UCSD-AML1 (cell line): ENCODE results near the gene ZNF280C.
"Not testable (repeated sequence)": the region's sequence is repeated elsewhere in the genome, so short reads cannot be mapped to it uniquely, and the experiment has no call there.

Experiments
- DNase-seq: peaks from one replicate; lab custom pipeline; 2025; ENCODE audit not compliant: unreplicated experiment; lab: John Stamatoyannopoulos, UW

Gene ZNF280C

DNA sequence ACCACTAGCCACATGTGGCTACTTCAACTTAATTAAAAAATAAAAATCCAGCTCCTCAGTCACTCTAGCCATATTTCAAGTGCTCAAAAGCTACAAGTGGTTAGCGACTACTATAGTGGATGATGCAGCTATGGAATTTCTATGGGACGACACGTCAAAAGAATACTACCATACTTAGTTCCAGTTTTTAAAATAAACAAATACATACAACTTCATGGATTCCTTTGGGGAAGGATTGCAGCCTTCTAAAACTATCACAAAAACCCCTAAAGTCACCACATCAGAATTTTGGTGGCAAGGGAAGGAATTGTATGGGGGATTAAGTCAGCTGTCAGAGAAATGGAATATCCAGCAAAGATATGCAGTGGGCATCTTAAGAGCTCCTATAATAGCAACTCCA lies 6.5 kb downstream of the ZNF280C start:
- DNase-seq = no peak

DNA sequence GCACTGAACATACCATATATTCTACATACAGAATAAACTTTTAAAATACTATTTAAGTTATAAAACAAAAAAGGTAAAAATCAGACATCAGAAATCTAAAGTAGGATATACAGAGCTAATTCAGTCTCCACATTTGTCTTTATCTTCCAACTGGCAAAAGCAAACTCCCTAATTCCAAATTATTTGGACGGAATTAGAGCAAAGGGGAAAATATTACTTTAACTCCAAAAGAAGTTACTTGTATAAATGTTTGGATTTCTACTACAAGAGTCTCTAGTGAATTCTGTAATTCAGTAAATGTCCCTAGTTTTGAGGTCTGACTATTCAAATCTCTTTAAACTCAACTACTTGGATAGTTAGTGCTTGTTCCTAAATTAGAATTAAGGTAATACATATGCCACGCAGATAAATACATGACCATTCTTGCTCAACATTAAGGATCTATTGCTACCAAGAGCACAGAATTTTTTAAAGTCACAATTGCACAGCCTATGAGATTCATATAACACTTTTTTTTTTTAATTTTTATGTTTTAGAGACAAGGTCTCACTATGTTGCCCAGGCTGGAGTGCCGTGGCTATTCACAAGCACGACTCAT lies 7.3 kb downstream of the ZNF280C start:
- no peak for DNase-seq

DNA sequence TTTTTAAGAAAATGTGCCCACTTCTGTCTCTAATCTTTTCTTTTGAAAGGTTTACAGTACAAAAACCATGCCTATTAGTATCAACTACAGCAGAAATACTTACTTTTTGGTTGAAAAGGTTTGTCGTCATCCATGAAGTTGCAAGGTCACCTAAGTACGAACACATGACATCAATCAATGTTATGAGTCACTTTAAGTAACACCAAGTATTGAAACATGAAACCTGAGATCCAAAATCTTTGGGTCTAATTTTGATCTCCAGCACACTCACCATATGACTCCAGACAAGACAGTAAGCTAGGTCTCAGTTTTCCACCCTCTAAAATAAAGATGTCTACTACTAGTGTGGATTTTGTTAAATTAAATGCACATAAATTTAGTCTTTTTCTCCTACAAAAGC lies 8.4 kb downstream of the ZNF280C start:
- no peak for DNase-seq

DNA sequence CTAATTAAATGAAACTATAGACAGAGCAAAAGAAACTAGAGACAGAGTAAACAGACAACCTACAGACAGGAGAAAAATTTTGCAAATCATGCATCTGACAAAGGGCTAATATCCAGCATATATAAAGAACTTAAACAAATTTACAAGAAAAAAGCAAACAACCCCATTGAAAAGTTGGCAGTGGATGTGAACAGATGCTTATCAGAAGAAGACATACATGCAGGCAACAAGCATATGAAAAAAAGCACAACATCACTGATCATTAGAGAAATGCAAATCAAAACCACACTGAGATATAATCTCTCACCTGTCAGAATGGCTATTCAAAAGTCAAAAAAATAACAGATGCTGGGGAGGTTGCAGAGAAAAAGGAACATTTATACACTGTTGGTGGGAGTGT lies 14.8 kb downstream of the ZNF280C start:
- DNase-seq = no peak

DNA sequence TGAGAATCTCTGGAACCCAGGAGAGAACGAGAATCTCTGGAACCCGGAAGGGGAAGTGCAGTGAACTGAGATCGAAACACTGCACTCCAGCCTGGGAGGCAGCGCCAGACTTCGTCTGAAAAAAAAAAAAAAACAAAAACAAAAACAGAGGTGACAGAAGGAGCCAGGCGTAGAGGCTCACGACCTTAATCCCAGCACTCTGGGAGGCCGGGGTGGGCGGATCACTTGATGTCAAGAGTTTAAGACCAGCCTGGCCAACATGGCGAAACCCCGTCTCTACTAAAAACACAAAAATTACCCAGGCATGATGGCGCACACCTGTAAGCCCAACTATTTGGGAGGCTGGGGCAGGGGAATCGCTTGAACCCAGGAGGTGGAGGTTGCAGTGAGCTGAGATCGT lies 17.0 kb downstream of the ZNF280C start:
- no peak for DNase-seq

DNA sequence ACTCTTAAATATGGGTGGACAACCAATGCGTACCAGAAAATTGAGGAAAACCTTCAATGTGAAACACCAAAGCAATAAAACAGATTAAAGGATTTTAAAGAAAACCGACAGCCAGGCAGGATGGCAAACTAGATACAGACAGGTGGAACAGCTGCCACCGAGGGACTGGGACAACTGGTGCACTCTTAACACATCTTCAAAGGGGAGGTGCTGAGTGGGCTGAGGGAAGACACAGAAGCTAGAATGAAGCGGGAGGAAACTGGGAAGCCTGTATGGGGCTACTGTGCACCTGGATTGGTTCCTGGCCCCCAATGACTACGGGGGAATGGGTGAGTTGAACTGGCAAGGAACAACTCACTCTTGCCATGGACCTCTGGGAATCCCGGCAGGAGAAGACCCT lies 20.7 kb downstream of the ZNF280C start:
- DNase-seq = no peak

DNA sequence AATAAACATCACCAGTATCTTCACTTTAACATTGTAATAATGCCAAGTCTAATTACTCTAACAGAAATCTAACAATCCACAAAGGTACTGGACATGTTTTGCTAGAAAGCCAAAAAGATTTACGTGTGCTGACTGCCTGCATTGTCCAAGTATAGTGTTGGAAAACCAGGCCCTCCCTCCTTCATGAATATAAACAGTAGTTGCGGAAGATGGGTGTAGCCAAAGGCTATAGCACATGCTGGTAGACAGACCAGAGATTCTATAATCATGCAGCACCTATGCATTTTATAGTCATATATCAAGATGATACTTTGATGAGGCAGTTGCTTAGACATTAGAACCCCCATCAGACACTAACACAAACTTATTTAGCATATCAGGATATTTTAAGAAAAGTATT lies 22.6 kb downstream of the ZNF280C start:
- DNase-seq = no peak

DNA sequence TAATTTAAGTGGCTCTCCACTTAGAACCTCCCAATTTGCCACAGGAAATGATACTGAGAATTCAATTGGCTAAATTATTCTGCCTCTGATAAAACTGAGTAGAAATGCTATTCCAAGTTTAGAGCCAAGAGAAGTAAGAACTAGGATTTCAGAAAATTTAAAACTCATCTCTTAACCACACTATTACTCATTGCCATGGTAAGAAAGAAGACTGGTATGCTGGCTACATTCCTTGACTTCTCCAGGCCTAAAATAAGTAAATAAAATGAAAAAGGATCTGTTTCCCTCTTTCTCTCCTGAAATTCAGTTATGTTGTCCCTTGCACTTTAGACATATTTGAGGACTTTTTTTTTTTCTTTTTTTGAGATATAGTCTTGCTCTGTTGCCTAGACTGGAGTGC lies 23.3 kb downstream of the ZNF280C start:
- DNase-seq = no peak

DNA sequence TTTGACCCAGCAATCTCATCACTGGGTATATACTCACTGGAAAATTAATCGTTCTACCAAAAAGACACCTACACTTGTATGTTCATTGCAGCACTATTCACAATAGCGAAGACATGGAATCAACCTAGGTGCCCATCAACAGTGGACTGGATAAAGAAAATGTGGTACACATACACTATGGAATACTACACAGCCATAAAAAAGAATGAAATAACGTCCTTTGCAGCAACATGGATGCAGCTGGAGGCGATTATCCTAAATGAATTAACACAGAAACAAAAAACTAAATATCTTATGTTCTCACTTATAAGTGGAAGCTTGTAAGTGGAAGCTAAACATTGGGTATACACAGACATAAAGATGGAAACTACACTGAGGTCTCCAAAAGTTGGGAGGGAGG lies 37.5 kb downstream of the ZNF280C start:
- not testable (repeated sequence) for DNase-seq

DNA sequence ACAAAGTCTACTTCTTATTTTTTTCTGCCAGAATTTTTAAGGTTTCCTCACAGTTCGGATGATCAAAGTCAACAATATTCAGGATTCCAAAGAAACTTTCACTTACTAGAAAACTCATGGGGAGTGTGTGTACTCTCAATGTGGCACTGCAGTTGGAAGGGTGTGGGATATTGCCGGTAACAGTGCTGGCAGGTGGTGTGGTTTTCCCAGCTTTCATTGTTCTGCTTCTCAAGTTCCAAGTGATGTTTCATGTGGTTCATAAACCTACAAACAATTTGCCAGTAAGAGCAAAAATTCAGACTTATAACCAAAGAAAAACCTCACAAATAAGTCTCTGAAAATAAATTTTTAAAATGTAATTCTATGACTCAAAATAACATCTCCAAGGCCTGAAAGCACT lies 39.8 kb downstream of the ZNF280C start:
- DNase-seq = no peak

DNA sequence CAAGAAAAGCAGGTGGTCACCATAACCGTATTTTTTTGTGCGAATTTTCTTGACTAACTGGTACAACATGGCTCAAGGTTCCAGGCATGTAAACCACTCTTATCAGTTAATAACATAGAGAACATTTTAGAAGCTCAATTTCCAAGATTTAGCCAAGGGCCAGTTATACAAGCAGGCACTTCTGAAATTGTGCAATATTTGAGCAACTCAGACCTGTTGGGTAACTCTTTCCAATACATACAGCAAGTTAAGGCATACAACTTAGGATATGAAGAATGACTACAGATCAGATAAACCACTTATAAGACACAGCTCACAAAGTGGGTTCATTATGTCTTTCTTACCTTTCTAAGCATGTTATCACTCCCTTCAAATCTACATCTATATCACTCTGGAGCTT lies 43.9 kb downstream of the ZNF280C start:
- DNase-seq = no peak

DNA sequence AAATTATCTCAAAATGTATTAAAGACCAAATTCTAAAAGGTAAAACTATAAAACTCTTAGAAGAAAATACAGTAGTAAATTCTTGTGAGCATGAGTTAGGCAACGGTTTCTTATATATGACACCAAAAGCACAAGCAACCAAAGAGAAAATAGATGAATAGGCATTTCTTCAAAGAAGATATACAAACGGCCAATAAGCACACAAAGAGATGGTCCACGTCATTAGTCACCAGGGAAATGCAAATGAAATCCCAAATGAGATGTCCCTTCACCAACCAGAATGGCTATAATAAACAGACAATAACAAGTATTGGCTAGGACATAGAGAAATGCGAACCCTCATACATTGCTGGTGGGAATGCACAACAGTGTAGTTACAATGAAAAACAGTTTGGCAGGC lies 52.4 kb downstream of the ZNF280C start:
- no peak for DNase-seq

DNA sequence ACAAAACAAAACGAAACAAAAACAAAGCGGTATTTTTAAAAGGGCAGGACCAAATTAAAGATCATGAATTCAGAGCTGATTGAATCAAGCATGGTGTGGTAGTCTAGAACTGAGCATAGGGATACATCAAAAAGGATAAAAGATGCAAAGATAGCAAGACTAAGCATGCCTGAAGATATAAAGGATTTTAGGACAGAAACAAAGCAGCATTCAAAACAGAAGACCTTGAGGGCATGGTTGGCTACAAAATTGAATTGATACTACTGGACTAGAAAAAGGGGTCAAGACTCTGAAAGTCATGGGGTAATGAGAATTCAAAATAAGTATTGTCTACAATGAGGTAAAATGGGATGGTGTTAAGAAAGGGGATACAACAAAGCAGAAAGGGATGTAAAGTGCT lies 55.3 kb downstream of the ZNF280C start:
- no peak for DNase-seq

DNA sequence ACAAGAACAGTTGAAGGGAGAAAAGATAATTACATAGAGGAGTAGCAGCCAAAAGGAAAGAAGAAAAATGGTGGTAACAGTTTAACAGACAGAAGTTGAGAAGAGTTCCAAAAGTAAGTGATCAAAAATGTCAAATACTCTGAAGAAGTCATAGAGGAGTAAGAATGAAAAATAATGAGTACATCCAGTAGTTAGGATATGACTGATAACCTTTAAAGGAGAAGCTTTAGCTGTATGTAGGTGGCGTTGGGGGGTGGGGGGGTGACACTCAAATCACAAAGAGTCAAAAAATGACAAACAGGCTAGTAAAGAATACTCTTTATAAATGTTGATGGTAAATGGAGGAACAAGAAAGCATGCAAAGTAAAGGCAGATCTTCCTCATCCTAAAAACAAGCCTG lies 56.3 kb downstream of the ZNF280C start:
- DNase-seq = no peak

DNA sequence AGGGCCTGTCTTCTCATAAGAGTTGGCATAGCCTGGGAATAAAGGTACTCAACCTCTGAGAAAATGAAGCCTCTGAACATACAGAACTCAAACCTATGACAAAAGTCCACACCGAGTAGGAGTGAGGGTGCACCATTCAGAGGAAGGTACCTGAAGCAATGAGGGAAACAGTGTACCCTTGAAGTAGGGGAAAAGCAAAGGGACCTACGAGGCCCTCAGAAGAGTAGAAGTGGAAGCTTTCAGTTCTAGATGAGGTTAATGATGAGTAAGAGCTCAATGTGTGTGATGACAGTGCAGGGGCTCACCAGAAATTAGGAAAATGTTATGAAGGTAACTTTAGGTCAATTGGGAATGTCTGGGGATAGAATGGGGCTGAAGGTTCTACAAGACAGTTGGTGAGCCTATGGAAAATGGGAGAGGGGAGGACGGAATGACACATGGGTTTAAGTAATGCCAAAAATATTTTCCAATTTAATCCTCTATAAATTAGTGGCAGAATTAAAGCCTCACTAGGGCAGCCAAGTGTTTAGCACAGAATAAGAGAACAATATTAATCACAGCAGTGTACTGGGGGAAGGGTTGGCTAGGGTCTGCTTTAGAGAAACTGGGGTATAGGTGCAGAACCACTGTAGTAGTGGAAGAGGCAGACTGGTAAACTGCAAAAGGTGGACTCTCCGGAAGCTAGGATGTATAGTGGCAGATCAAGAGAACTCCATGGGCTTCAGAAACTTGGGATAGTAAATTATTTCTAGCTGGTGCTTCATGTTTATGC lies 57.1 kb downstream of the ZNF280C start:
- DNase-seq = no peak

DNA sequence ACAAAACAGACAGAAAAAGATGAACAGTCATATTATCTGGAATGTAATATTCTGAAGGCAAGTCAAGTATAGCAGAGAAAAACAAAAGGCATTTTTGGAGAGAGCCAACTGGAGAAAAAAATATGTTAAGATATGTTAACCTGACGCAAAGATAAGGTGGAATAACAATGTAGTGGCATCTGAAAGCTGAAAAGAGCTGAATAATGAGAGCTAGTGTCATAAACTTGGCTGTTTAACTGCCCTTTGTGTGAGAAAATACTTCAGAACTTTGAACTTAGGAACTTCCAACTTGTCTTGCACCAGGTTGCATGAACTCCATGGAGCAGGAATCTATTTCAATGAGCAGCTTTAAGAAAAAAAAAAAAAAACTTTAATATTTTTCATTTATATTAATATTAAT lies 64.1 kb downstream of the ZNF280C start:
- DNase-seq = no peak

DNA sequence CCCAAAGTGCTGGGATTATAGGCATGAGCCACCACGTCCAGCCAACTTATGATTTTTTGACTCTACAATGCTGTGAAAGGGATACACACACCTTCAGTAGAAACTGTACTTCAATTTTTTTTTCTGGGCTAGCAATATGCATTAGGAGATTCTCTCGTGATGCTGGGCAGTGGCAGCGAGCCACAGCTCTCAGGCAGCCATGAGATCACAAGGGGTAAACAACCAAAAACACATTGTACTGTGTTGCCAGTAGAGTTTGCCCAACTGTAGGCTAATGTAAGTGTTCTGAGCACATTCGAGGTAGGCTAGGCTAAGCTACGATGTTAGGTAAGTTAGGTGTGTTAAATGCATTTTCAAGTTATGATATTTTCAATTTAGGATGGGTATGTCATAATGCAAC lies 71.2 kb downstream of the ZNF280C start:
- no peak for DNase-seq

DNA sequence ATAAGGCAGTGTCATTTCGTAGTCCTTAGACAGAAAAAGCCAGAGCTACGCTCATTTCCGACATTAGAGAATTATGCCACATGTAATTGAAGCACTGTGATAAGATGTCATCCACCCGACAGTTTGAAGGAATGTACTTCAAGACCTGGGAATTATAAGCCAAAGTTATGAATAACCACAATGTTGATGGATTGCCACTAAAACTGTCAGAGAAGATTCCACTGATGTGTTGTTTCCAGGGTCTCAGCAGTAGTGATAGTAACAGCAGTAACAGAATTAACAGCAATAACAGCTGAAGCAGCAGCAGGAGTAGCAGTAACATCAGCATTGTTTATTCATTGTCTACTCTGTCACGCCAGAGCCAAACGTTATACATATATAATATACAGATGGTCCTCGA lies 72.2 kb downstream of the ZNF280C start:
- no peak for DNase-seq

DNA sequence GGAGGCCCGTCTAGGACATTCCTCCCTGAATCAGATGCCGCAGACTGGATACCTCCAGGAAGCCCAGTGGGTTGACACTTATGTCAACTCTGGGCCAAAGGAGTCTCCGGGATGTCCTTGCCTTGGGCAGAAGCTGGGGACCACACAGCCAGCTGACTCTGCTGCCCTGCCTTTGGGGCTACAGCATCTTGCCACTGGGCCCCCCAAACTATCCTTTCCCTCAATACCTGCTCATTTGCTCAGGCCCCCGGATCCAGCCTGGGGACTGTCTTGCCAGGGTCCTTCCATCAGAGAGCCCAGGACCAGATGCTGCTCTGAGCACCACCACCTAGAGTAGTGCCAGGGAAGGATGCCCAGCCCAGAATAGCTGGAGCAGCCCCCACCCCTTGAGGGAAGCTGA lies 77.9 kb downstream of the ZNF280C start:
- DNase-seq = no peak

DNA sequence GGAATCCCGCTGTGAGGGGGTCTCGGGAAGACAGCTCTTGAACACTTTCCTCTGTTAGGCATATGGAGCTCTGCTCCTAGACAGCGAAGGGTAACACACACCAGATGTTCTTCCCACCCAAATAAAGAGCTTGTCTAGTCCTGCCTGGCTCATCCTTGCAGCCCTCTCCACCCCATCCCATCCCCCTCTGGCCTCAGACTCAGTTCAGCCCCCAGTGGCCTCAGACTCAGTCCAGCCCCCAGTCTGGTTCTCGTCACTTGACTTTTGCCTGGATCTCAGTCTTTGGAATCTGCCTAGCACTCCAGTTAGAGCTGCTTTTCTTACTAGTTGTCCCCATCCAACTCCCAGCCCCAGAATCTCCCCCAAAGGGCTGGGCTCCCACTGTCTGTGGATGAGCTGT lies 82.0 kb downstream of the ZNF280C start:
- DNase-seq = no peak

DNA sequence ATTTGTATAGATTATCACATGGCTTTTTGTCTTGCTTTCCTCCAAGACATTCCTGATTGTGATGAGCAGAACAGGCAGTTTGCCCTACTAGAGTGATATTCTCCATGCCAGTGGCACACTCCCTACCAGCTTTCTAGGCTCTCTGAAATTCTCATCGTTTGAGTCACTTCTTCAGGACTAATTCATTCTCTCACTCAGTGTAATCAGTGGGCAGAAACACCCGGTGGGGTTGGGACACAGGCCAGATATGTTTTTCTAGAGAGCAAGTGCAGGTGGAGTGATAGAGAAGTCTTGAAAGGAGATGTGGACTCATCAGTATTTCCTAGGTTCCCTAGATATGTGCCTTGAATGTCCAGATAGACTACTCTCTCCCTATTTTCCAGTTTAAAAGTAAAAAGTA lies 83.8 kb downstream of the ZNF280C start:
- DNase-seq = no peak

DNA sequence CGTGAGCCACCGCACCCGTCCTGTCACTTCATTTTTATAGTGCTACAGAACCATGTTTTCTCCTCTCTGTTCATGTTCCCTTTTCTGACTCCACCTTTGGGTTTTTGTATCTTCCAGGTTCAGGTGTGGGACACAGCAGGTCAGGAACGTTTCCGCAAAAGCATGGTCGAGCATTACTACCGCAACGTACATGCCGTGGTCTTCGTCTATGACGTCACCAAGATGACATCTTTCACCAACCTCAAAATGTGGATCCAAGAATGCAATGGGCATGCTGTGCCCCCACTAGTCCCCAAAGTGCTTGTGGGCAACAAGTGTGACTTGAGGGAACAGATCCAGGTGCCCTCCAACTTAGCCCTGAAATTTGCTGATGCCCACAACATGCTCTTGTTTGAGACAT lies 84.5 kb downstream of the ZNF280C start:
- DNase-seq = no peak

DNA sequence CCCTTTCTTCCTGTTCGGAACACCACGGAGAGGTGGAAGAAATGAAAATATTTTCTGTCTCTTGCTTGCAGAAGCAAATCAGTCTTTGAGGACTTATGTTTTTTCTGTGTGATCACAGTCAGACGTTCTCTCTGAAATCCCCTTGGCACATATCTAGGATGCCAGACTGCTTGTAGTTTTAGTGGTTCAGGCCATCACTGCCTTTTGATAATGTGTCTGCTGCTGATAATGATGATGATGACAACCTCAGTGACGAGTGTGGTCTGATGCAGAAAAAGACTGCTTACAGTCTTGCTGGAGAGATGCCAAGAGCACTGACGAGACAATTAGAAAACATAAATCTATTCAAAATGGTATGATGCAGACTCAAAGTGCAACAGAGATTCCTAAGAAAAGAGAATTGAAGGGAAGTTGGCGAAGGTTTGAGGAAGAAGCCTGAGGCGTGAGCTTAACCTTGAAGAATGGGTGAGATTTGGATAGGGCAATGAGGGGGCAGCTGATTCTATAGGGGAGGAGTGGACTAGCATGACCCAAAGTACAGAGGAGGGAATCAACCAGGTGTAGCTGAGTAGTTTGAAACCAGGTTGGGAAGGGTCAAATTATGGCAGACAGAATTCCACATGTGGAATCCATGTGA lies 89.0 kb downstream of the ZNF280C start:
- no peak for DNase-seq
